HFF-Myc (cell line): ENCODE data around the gene SEMA4B.

Source experiments
- DNase-seq: peaks from one replicate; pipeline ENCODE4 v3.0.0-alpha.2; 2011; ENCODE audit warnings: low read depth; ENCODE audit errors: extremely low read depth
- H3K4me3 ChIP-seq: replicated peaks from 2 replicates; pipeline ENCODE4 v1.5.1; 2011; ENCODE audit warnings: low read depth, mild to moderate bottlenecking, control low read depth, low read length
- TF ChIP-seq, protein P1 (sequence below): IDR thresholded peaks from 2 replicates; pipeline ENCODE4 v1.5.1; 2012; ENCODE audit warnings: mild to moderate bottlenecking, low read depth, low read length, control low read depth; ENCODE audit errors: missing control alignments

SEMA4B gene

DNA sequence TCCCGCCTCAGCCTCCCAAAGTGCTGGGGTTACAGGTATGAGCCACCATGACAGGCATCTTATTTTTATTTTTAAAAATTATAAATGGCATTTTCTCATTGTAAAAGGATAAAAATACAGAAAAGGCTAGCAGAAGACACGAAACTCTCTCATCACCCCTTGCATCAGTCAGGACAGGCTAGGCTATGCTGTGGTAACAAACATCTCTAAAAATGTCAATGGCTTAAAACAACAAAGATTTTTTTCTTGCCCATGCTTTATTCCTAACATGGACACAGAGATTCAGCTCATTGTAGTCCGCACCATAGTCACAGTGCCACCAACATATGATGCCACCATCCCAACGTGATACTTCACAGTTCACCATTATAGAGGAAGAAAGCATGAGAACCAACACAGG lies 34.0 kb upstream of the SEMA4B start:
- DNase-seq, result no peak
- TF ChIP-seq, protein P1, sequence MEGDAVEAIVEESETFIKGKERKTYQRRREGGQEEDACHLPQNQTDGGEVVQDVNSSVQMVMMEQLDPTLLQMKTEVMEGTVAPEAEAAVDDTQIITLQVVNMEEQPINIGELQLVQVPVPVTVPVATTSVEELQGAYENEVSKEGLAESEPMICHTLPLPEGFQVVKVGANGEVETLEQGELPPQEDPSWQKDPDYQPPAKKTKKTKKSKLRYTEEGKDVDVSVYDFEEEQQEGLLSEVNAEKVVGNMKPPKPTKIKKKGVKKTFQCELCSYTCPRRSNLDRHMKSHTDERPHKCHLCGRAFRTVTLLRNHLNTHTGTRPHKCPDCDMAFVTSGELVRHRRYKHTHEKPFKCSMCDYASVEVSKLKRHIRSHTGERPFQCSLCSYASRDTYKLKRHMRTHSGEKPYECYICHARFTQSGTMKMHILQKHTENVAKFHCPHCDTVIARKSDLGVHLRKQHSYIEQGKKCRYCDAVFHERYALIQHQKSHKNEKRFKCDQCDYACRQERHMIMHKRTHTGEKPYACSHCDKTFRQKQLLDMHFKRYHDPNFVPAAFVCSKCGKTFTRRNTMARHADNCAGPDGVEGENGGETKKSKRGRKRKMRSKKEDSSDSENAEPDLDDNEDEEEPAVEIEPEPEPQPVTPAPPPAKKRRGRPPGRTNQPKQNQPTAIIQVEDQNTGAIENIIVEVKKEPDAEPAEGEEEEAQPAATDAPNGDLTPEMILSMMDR, result no peak

DNA sequence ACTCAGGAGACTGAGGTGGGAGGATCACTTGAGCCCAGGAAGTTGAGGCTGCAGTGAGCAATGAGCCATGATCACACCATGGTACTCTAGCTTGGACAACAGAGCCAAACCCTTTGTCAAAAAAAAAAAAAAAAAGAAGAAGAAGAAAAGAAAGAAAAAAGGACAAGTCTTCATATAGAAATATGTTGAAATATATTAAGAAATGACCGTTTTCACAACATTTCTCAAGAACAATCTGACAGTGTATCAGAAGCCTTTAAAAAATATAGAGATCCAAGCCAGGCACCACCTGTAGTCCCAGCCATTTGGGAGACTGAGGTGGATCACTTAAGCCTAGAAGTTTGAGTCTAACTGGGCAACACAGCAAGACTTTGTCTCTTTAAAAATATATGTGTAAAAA lies 29.5 kb upstream of the SEMA4B start:
- TF ChIP-seq, protein P1, result no peak
- no peak overlapping the region for H3K4me3 ChIP-seq
- no peak for DNase-seq

More for the DNA sequence above, 34.0 kb upstream of the SEMA4B start:
- no peak overlapping the region for H3K4me3 ChIP-seq

- TF ChIP-seq, protein P1, result no peak
- no peak for DNase-seq
- H3K4me3 ChIP-seq, result no peak overlapping the region
Measured at GRCh38 chr15:90173372-90173771, 27.8 kb upstream of the SEMA4B start.

GRCh38 chr15:90174140-90174875 lies 26.8 kb upstream of the SEMA4B start:
- DNase-seq, result no peak
- TF ChIP-seq, protein P1, result no peak

DNA sequence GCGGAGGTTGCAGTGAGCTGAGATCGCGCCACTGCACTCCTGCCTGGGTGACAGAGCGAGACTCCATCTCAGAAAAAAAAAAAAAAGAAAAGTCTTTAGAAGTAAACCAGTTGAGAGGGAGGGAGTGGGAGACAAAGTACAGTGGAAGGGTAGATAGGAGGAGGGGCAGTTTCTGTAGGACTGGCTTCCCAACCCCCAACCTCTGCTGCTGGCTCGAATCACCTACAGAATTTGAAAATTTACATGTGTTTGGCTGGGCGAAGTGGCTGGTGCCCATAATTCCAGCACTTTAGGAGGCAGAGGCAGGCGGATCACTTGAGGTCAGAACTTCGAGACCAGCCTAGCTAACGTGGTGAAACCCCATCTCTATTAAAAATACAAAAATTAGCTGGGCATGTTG lies 24.1 kb upstream of the SEMA4B start:
- H3K4me3 ChIP-seq, result no peak overlapping the region
- DNase-seq, result no peak
- TF ChIP-seq, protein P1, result no peak

More at GRCh38 chr15:90174140-90174875, 26.8 kb upstream of the SEMA4B start:
- H3K4me3 ChIP-seq, result no peak overlapping the region

DNA sequence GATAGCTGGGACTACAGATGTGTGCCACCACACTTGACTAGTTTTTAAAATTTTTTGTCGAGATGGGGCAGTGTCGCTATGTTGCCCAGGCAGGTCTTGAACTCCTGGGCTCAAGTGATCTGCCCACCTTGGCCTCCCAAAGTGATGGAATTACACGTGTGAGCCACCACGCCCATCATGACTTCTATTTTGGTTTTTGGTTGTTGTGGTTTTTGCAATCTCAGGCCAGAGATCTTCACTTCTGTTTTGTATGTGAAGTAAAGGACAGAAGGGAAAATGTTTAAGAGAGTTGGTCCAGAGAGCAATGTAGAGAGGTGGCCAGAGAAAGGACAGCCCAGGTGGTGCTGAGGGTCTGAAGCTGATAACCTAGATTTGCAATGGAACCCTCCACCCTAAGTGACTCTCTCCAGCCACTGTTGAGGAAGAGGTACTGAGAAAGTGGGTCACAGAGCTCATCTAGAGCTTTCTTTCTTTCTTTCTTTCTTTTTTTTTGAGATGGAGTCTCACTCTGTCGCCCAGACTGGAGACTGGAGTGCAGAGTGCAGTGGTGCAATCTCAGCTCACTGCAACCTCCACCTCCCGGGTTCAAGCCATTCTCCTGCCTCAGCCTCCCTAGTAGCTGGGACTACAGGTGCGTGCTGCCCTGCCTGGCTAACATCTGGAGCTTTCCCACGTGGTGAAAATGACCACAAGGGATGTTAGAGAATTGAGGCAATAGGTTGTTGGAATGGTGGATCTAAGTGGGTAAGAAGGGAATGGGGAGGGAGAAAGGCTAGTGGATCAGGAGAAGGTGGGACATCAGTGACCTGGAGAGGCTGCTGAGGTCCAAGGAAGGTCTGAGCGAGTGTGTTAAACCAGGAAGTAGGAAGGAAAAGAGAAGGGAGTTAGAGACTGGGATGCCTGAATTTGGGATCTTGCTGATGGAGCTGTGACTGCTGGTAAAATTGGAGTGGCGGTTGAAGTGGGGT lies 22.4 kb upstream of the SEMA4B start:
- no peak overlapping the region for H3K4me3 ChIP-seq
- TF ChIP-seq, protein P1, result no peak
- DNase-seq, result no peak
